Neural progenitor cell (in vitro differentiated cells): ENCODE data around the gene GRK6. TPM values are rescaled to one million over a fixed set of nuclear protein-coding genes. Genes with fewer than 3 reads are reported as not detected.
A peak's percentile ranks its signal among the peaks of the same experiment; 100 is the strongest.

Source experiments
- DNase-seq: peaks from one replicate; pipeline ENCODE4 v3.0.0-alpha.2; 2016; ENCODE audit warnings: low spot score
- H2AFZ ChIP-seq: fragments of 200-600 bp; sonication (generic); replicated peaks from 2 replicates; pipeline ENCODE4 v1.6.1; 2016; ENCODE audit warnings: antibody characterized with exemption
- H3F3A ChIP-seq: fragments of 200-600 bp; sonication (generic); 2 replicates; pipeline ENCODE4 v1.6.1; 2016; ENCODE audit warnings: antibody characterized with exemption, low read depth
- H3K27ac ChIP-seq: fragments of 200-600 bp; sonication (generic); 2 replicates; pipeline ENCODE4 v1.5.1; 2016; ENCODE audit warnings: mild to moderate bottlenecking
- H3K27me3 ChIP-seq: fragments of 200-600 bp; sonication (generic); 2 replicates; pipeline ENCODE4 v1.6.1; 2016; ENCODE audit warnings: mild to moderate bottlenecking, moderate library complexity
- H3K36me3 ChIP-seq: fragments of 200-600 bp; sonication (generic); 2 replicates; pipeline ENCODE4 v1.5.1; 2016
- H3K4me1 ChIP-seq: fragments of 200-600 bp; sonication (generic); 2 replicates; pipeline ENCODE4 v1.6.1; 2016; ENCODE audit warnings: mixed run types
- H3K4me2 ChIP-seq: fragments of 200-600 bp; sonication (generic); 2 replicates; pipeline ENCODE4 v1.6.1; 2016
- H3K4me3 ChIP-seq: fragments of 200-600 bp; sonication (generic); 2 replicates; pipeline ENCODE4 v1.5.1; 2016
- H3K79me2 ChIP-seq: fragments of 200-600 bp; sonication (generic); 2 replicates; pipeline ENCODE4 v1.6.1; 2016; ENCODE audit warnings: low read depth
- H3K9ac ChIP-seq: fragments of 200-600 bp; sonication (generic); 2 replicates; pipeline ENCODE4 v1.6.1; 2016
- H3K9me3 ChIP-seq: fragments of 200-600 bp; sonication (generic); 2 replicates; pipeline ENCODE4 v1.5.1; 2016; ENCODE audit warnings: low read depth
- H4K20me1 ChIP-seq: fragments of 200-600 bp; sonication (generic); 2 replicates; pipeline ENCODE4 v1.6.1; 2016; ENCODE audit warnings: low read depth
- H3K27ac Mint-ChIP-seq: 3 replicates; pipeline ENCODE4 v1.8.0; 2021; ENCODE audit warnings: mixed read lengths
- H3K27me3 Mint-ChIP-seq: 2 replicates; pipeline ENCODE4 v1.8.0; 2022; ENCODE audit warnings: low read depth, mild to moderate bottlenecking, inconsistent platforms, moderate library complexity, mixed read lengths; ENCODE audit not compliant: insufficient read depth
- H3K36me3 Mint-ChIP-seq: 3 replicates; pipeline ENCODE4 v1.8.0; 2021; ENCODE audit warnings: mixed read lengths
- H3K4me1 Mint-ChIP-seq: 3 replicates; pipeline ENCODE4 v1.8.0; 2021; ENCODE audit warnings: mixed read lengths
- H3K4me3 Mint-ChIP-seq: 3 replicates; pipeline ENCODE4 v1.8.0; 2021; ENCODE audit warnings: mild to moderate bottlenecking, moderate library complexity, mixed read lengths
- H3K9me3 Mint-ChIP-seq: 3 replicates; pipeline ENCODE4 v1.8.0; 2020; ENCODE audit warnings: mixed read lengths
- EZH2 ChIP-seq: fragments of 200-600 bp; sonication (generic); IDR thresholded peaks from 2 replicates; pipeline ENCODE4 v1.6.1; 2017; ENCODE audit warnings: antibody characterized with exemption, mild to moderate bottlenecking, moderate library complexity
- EZH2phosphoT487 ChIP-seq: fragments of 200-600 bp; sonication (generic); IDR thresholded peaks from 2 replicates; pipeline ENCODE4 v1.6.1; 2017; ENCODE audit warnings: antibody characterized with exemption
- total RNA-seq: library from RNA; depleted of rRNA; stranded (reverse); fragments of >200 nt; gene quantifications from 2 replicates; pipeline ENCODE4 v1.2.3, GENCODE V29; 2015; ENCODE audit warnings: low replicate concordance
- TF ChIP-seq, protein P1 (sequence below): fragments of 200-600 bp; sonication (generic); IDR thresholded peaks from 2 replicates; pipeline ENCODE4 v1.5.1; 2017; ENCODE audit warnings: antibody characterized with exemption, mild to moderate bottlenecking

GRK6 gene
- total RNA-seq, 1 donor from 2014 or later: 24.0 TPM

- TF ChIP-seq, protein P1, sequence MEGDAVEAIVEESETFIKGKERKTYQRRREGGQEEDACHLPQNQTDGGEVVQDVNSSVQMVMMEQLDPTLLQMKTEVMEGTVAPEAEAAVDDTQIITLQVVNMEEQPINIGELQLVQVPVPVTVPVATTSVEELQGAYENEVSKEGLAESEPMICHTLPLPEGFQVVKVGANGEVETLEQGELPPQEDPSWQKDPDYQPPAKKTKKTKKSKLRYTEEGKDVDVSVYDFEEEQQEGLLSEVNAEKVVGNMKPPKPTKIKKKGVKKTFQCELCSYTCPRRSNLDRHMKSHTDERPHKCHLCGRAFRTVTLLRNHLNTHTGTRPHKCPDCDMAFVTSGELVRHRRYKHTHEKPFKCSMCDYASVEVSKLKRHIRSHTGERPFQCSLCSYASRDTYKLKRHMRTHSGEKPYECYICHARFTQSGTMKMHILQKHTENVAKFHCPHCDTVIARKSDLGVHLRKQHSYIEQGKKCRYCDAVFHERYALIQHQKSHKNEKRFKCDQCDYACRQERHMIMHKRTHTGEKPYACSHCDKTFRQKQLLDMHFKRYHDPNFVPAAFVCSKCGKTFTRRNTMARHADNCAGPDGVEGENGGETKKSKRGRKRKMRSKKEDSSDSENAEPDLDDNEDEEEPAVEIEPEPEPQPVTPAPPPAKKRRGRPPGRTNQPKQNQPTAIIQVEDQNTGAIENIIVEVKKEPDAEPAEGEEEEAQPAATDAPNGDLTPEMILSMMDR: no peak
- TF ChIP-seq EZH2 (no peak), EZH2phosphoT487 (no peak)
- peaks cover 49% of the 10 kb centered on the region for H4K20me1 ChIP-seq
- peaks cover 2% of the 10 kb centered on the region for H3K4me1 ChIP-seq
- Mint-ChIP-seq H3K4me1 (peaks cover 20% of the 10 kb centered on the region), H3K4me3 (no peak overlapping the region), H3K36me3 (peaks cover 39% of the 10 kb centered on the region), H3K27ac (no peak overlapping the region), H3K27me3 (peaks cover 4% of the 10 kb centered on the region), H3K9me3 (peaks cover 9% of the 10 kb centered on the region)
- H3K4me3 ChIP-seq: no peak overlapping the region
- no peak overlapping the region for H3K27ac ChIP-seq
- no peaks in the 10 kb centered on the region for H3K27me3 ChIP-seq
- DNase-seq: no peak
- H3K36me3 ChIP-seq: peaks cover 14% of the 10 kb centered on the region
- H3K79me2 ChIP-seq: peaks cover 38% of the 10 kb centered on the region
- no peak overlapping the region for H2AFZ ChIP-seq
- H3K4me2 ChIP-seq: no peak overlapping the region
- peaks cover 83% of the 10 kb centered on the region for H3F3A ChIP-seq
- H3K9ac ChIP-seq: no peak overlapping the region
- no peaks in the 10 kb centered on the region for H3K9me3 ChIP-seq
These were observed 35.7 kb downstream of the GRK6 start for GRCh38 chr5:177462021-177462670.

- Histone ChIP-seq H3K79me2 (peaks cover 62% of the 10 kb centered on the region), H3K4me1 (peaks cover 9% of the 10 kb centered on the region), H3K27ac (no peak overlapping the region), H3K9ac (no peak overlapping the region), H2AFZ (no peak overlapping the region), H3K9me3 (no peaks in the 10 kb centered on the region), H3K27me3 (no peaks in the 10 kb centered on the region), H3F3A (peaks cover 73% of the 10 kb centered on the region), H3K4me3 (no peak overlapping the region), H3K4me2 (no peak overlapping the region), H3K36me3 (peaks cover 14% of the 10 kb centered on the region), H4K20me1 (peaks cover 48% of the 10 kb centered on the region)
- H3K27ac Mint-ChIP-seq: no peak overlapping the region
- H3K36me3 Mint-ChIP-seq: peaks cover 45% of the 10 kb centered on the region
- TF ChIP-seq EZH2phosphoT487 (no peak), EZH2 (no peak)
- TF ChIP-seq, protein P1: no peak
- H3K4me3 Mint-ChIP-seq: no peak overlapping the region
- H3K27me3 Mint-ChIP-seq: peaks cover 10% of the 10 kb centered on the region
- DNase-seq: no peak
- peaks cover 9% of the 10 kb centered on the region for H3K9me3 Mint-ChIP-seq
- peaks cover 25% of the 10 kb centered on the region for H3K4me1 Mint-ChIP-seq
These were observed 38.6 kb downstream of the GRK6 start for GRCh38 chr5:177465044-177465443.

DNA sequence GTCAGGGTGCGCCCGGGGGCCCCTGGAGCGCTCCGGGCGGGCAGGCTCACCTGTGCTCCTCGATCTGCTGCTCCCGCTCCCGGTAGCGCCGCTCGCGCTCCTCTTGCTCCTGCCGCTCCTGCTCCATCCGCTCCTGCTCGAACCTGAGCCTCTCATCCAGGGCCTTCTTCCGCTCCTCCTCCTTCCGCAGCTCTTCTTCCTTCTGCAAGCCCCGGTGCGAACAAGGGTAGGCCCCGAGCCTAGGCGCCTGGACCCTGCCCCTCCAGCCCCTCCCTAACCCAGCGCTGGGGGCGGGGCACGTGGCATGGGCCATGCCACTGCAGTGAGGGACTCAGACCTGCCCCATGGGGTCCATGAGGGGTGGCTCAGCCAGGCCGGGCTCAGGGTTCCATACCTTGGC is 40.4 kb downstream of the GRK6 start:
- Mint-ChIP-seq H3K4me3 (peak overlapping the region; percentile 54), H3K27ac (no peak overlapping the region), H3K4me1 (peaks cover 34% of the 10 kb centered on the region), H3K9me3 (peaks cover 9% of the 10 kb centered on the region), H3K36me3 (peaks cover 48% of the 10 kb centered on the region), H3K27me3 (peaks cover 20% of the 10 kb centered on the region)
- peaks cover 14% of the 10 kb centered on the region for H3K36me3 ChIP-seq
- DNase-seq: no peak
- peaks cover 51% of the 10 kb centered on the region for H4K20me1 ChIP-seq
- H3K27ac ChIP-seq: no peak overlapping the region
- no peak overlapping the region for H2AFZ ChIP-seq
- no peak overlapping the region for H3K9ac ChIP-seq
- no peak for TF ChIP-seq EZH2
- no peak for TF ChIP-seq EZH2phosphoT487
- TF ChIP-seq, protein P1: no peak
- peaks cover 27% of the 10 kb centered on the region for H3K4me1 ChIP-seq
- H3K27me3 ChIP-seq: no peaks in the 10 kb centered on the region
- H3K4me2 ChIP-seq: no peak overlapping the region
- H3K4me3 ChIP-seq: no peak overlapping the region
- peaks cover 80% of the 10 kb centered on the region for H3K79me2 ChIP-seq
- peaks cover 67% of the 10 kb centered on the region for H3F3A ChIP-seq
- H3K9me3 ChIP-seq: no peaks in the 10 kb centered on the region
